Activated CD4-positive, alpha-beta T cell treated with anti-CD3 and anti-CD28 coated beads, Interleukin-2, Interleukin-6, amounts not matched to agents 100 ng/mL and 50 ng/mL, durations not matched to agents 16 hours and 8 hours (primary cell): Measurements from ENCODE around the gene CDK18.

ENCODE experiments used
- DNase-seq: peaks from one replicate; pipeline ENCODE4 v3.0.0-alpha.2; 2020

The CDK18 gene

GRCh38 chr1:205506409-205507200 lies 2.1 kb downstream of the CDK18 start:
- no peak for DNase-seq

DNA sequence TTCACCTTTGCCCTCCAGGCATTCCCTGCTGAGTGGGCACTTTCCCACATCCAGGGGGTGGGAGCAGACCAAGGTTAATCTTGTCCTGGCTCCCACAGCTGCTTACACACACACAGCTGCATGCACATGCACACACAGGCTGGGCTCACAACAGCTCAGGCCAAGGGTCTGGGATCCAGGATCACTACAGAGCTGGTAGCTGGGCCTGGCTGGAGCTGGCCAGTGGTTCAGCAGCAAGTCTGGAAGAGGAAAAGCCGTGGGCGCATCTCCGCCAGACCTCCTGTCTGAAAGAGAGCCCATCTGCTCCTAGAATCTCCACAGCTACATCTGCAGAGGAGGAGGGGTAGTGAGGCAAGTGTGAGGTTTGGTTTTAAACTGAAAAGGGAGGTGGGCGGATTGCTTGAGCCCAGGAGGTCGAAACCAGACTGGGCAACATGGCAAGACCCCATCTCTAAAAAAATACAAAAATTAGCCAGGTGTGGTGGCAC lies 3.8 kb downstream of the CDK18 start:
- DNase-seq = no peak

- no peak for DNase-seq
These were observed 6.0 kb downstream of the CDK18 start for GRCh38 chr1:205510308-205510950.

GRCh38 chr1:205510951-205511330 lies 6.5 kb downstream of the CDK18 start:
- DNase-seq = no peak

DNA sequence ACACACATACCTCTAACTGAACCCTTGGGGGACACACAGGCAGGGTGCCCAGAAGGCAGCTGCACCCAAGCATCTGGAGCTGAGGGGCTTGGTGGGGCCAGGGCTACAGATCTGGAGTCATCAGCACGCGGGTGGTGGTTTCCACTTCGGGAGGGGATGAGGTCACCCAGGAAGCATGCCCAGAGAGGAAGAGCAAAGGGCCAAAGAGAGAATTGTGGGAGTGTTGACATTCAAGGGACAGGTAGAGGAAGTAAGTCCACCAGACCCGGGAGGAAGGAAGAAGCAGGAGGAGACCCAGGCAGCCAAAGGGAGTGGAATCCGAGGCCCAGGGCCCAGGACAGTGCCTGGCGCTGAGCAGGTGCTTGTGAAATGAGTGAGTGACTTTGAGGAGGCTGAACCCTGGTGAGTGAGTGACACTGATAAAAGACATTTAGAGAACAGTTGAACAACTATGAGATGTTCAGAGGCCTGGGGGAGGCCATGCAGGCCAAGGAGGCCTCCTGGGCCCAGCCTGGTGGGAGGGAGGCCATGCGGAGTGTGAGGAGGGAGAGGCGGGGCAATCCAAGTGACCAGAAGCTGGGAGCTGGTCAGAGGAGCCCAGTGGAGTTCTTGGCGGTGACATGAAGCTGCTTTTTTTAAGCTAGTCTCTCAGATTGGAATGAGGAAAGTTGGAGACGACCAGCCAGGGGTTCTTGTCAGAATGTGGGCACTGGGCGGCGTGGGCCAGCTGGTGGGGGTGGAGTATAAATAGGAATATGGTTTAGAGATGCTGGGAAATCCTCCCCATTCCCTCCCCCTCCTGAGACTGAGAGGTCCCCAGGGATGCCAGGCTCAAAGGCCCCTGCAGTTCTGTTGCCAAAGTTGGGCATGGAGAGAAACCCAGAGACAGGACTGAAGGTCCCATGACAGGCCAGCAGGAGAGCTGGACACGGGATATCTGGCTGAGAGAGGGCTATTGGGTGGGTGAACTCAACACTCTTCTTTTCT lies 7.9 kb downstream of the CDK18 start:
- no peak for DNase-seq

DNA sequence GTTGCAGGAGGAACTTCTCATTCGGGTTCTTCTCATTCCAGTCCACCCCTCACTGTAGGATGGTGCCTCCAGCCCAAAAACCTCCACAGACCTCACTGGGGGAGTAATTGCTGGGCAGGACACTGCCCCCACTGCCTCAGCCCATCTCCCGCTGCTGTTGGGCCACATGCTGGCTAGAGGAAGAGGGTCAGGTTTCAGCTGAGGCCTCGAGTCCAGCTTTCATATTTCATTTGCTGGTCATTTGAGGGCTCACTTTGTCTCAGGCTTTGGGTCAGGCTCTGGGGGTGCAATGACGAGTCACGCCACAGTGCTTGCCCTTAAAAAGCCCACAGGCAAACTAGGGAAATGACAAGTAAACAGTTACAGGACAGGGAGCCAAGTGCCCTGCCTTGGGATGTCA lies 9.3 kb downstream of the CDK18 start:
- no peak for DNase-seq

DNA sequence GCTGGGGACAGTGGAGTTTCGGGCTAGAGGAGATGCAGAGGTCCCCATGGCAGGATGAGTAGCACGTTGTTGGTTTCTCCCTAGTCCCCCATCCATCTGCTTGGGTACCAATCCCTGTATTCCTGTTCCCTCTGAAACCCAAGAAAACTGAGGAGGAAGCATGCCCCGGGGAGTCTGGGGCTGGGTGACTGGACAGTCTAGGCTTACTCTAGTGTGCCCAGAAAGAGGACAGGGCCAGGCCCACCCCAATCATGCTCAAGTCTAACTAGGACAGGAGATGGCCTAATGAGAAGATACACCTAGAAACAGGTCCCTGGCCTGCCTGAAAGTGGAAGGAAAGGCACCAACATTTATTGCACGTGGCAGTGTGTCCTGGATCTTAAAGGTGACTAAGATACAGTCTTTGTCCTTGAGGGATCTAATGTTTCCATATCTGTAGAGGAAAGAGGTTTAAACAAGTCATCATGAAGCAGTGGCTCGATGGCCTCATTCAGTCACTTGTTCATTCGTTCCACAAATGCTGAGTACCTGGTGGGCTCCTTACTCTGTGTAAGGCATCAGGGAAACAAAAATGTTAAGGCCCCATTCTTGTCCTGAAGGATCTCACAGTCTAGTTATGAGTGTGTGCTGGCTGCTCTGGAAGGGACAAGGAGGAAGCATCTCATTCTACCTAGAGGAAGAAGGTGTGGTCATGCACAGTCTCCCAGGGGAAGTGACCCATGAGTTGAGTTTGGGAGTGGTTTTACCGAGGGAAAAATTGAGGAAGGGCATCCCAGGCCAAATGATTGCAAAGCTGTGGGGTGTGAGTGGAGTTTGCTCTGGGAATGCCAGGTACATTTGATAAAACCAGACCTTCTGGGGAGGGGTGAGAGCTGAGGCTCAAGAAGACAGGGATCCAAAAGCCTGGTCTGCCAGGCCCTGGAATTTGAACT lies 10.0 kb downstream of the CDK18 start:
- no peak for DNase-seq

GRCh38 chr1:205515781-205516253 lies 11.3 kb downstream of the CDK18 start:
- no peak for DNase-seq

DNA sequence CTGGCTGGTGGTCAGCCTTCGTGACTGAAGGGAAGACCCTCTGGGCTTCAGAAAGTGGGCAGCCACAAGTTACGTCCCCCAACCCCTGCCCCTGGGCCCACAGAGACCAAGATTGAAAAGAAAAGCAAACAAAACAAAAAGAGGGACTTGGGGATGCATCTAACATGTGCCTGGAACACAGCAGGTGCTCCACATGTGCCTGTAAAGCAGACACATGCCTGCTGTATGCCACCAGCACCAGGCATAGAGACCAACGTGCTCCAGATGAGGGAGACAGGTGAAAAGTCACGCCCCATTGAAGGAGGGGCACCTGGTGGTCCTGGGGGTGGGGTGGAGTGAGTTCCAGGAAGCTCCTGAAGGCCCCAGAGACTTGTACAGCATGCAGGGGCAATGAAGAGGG lies 11.9 kb downstream of the CDK18 start:
- DNase-seq = no peak

DNA sequence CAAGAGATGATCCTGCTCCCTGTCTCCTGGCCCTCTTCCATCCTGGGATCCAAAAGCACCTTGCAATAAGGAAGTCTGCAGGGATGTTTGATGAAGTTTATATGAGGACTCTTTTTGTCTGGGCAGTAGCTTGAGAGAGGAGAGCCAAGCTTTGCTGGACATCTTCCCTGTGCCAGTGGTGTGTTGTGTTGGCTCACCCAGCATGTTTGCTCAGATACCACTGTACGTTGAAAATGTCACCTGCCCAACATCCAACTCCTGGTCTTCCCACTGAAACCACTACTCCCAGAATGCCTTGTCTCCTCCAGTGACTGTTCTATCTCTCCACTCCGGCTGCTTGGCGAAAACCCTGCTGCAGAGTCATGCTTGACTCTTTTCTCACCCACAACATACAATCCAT lies 12.8 kb downstream of the CDK18 start:
- no peak for DNase-seq

DNA sequence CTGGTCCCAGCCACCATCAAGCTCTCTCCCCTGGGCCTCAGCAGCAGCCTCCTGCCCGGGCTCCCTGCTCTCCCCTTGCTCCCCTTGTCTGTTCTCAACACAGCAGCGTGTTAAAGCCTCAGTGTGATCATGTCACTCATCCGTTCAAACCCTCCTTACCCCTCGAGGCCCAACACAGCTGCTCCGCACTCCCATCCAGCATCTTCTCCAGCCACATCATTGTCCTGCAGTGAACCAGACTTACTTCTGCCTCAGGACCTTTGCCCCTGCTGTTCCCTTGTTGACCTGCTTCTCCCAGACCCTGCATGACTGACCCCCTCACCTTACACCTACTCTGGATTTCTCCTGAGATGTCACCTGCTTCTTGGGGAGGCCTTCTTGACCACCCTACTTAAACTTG lies 13.3 kb downstream of the CDK18 start:
- DNase-seq = no peak

DNA sequence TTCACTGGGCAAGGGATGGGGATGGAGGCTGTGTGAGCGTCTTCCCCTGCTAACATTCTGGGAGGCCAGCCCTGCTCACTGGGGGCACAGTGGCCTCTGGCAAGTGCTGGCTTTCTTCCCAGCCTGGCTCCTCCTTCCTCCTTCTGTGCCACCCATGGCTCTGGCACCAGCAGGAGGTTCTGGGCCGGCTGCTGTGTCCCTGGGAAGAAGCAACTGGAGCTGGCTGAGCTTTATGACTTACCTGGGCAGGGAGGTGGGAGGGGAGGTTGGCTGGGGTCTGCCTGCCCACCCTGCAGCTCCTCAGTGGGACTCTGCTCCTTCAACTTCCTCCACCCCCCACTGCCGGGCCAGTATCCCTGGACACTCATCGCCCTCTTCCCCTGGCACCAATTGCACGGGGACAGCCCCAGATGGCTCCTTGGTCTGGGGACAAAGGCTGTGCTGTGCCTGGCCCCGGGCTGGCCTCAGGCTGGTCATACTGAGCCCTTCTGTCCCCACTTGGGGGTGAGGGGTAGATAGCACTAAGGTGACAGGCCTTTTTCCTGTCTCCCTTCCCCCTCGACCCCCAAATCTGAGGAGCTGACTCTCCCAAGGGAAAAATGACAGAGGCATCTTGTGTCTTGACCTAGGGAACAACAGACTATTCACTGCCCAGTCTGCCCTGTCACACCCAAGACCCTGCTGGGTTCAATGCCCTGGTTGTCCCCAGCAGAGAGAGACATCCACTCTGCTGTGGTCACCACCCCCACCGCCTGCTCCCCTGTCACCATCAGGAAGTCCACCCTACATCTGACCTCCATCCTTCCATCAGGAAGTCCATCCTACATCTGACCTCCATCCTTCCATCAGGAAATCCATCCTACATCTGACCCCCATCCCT lies 14.4 kb downstream of the CDK18 start:
- DNase-seq = no peak

- DNase-seq = no peak
These were observed 15.2 kb downstream of the CDK18 start for GRCh38 chr1:205519541-205520131.

- DNase-seq = no peak
These were observed 16.2 kb downstream of the CDK18 start for GRCh38 chr1:205520709-205521108.

- DNase-seq = no peak
These were observed 17.2 kb downstream of the CDK18 start for GRCh38 chr1:205521686-205522085.

- no peak for DNase-seq
These were observed 18.2 kb downstream of the CDK18 start for GRCh38 chr1:205522692-205523091.

DNA sequence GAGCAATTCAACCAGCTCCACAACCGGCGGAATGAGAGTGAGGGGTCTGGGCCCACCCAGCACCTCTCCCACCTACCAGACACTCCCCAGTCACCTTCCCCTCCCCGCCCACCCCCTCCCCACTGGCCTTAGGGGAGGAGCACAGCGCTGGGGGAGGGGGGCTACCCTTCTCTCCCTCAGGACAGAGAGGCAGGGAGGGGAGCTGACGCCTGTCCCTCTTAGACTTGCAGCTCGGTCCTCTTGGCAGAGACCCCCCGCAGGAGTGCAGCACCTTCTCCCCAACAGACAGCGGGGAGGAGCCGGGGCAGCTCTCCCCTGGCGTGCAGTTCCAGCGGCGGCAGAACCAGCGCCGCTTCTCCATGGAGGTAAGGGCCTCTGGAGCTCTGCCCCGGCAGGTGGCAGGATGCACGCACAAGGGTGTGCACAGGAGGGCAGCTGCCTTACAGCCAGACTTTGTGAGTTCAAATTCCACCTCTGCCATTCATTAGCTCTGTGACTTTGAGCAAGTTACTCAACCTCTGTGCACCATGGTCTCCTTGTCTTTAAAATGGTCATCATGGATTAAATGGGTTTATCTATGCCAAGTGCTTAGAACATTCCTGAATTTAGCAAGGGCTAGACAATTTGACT lies 18.9 kb downstream of the CDK18 start:
- no peak for DNase-seq

DNA sequence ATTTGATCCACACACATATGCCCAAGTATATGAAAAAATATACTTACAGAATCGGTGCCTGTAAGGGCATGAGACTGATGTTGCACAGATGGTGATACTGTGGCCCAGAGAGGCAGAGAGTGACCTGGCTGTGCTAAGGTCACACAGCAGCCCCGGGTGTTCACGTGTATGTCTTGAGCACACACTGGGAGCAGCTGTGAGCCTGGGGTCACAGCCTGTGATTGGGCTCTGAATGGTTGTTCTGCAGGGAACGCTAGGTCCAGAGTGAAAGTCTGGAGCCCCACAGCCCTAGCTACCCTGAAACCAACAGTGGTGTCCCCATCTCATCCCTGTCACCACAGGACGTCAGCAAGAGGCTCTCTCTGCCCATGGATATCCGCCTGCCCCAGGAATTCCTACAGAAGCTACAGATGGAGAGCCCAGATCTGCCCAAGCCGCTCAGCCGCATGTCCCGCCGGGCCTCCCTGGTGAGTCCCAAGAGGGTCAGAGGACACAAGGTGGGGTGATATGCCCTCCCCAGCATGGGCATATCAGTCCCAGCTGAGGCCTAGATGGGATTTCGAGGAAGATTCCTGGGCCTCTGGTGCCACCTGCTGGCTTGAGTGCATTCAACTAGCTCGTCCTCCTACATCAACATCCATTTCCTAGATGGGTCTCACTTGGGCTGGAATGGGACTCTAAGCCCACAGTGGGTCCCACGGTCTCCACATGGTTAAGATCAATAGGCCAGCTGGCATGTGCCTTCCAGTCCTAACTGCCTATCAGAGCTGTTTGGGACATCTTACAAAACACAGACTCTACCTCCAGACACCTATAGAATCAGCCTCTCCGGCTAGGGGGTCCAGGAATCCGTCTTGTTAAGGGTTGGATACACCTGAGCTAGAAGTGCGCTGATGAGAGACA lies 19.7 kb downstream of the CDK18 start:
- DNase-seq = peak; percentile 75

DNA sequence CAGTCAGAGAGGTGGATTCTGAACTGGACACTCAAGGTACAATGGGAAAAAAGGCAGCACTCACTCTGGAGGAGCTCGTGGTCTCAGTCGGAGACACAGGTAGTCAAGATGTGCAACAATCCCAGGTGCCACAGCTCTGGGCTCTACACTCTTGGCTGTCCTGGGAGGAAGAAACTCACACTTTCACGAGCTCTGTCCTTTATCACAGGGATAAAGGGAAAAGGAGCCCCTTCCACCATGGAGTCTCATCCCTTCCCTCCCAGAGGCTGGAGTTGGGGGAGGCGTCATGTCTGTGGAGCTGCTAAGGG lies 20.3 kb downstream of the CDK18 start:
- DNase-seq = no peak
